Activated CD8-positive, alpha-beta T cell treated with anti-CD3 and anti-CD28 coated beads for 36 hours (primary cell): ENCODE measurements around the gene SATL1. TPM values are rescaled to one million over a fixed set of nuclear protein-coding genes. Genes with fewer than 3 reads are reported as not detected.
"Not testable (repeated sequence)": the region's sequence is repeated elsewhere in the genome, so short reads cannot be mapped to it uniquely, and the experiment has no call there.

Experiments used
- ATAC-seq: fragments of 200-7000 bp; cut with Tn5 transposase; one replicate; pipeline ENCODE4 v1.10.0; 2021; ENCODE audit warnings: mild to moderate bottlenecking, moderate library complexity
- CTCF ChIA-PET: fragments of 350-600 bp; sonication (Branson Sonifier 250); formaldehyde crosslinking; loops from one replicate; lab custom pipeline; 2021; ENCODE audit warnings: antibody characterized with exemption; lab: Charles Lee
- POLR2A ChIA-PET: fragments of 350-600 bp; sonication (Branson Sonifier 250); formaldehyde crosslinking; loops from one replicate; lab custom pipeline; 2021; ENCODE audit warnings: antibody characterized with exemption; lab: Charles Lee
- DNase-seq: peaks from one replicate; pipeline ENCODE4 v3.0.0-alpha.2; 2020
- H3K27ac Mint-ChIP-seq: one replicate; pipeline ENCODE4 v1.8.0; 2021; ENCODE audit warnings: mild to moderate bottlenecking, mixed read lengths
- H3K27me3 Mint-ChIP-seq: one replicate; pipeline ENCODE4 v1.8.0; 2021; ENCODE audit warnings: mixed read lengths
- H3K36me3 Mint-ChIP-seq: one replicate; pipeline ENCODE4 v1.8.0; 2021; ENCODE audit warnings: low read depth, mixed read lengths
- H3K4me1 Mint-ChIP-seq: one replicate; pipeline ENCODE4 v1.8.0; 2021; ENCODE audit warnings: low read depth, mixed read lengths
- H3K4me3 Mint-ChIP-seq: one replicate; pipeline ENCODE4 v1.8.0; 2021; ENCODE audit warnings: mild to moderate bottlenecking, moderate library complexity, mixed read lengths
- H3K9me3 Mint-ChIP-seq: one replicate; pipeline ENCODE4 v1.8.0; 2021; ENCODE audit warnings: mixed read lengths
- CTCF ChIP-seq: fragments of 200-600 bp; IDR thresholded peaks from one replicate; pipeline ENCODE4 v1.8.0; 2022; ENCODE audit warnings: antibody characterized with exemption, mild to moderate bottlenecking
- intact Hi-C: fragments of 100-400 bp; cut with micrococcal nuclease; formaldehyde crosslinking; loops from one replicate; pipeline ENCODE4 v1.10.0; 2022
- total RNA-seq, 2 experiments: library from RNA; stranded (reverse); gene quantifications; one replicate each; pipeline ENCODE4 v1.2.3, GENCODE V29; 2021

Gene SATL1
- total RNA-seq, 2 experiments from 2014 or later: not detected

- peak; percentile 7 for DNase-seq
Measured at GRCh38 chrX:85084770-85085393, 158.7 kb downstream of the SATL1 start.

GRCh38 chrX:85077247-85077646 lies 166.3 kb downstream of the SATL1 start:
- H3K27me3 Mint-ChIP-seq, intact Hi-C loops, H3K9me3 Mint-ChIP-seq, POLR2A ChIA-PET, DNase-seq, CTCF ChIA-PET, H3K4me1 Mint-ChIP-seq, H3K27ac Mint-ChIP-seq, ATAC-seq, H3K4me3 Mint-ChIP-seq: not testable (repeated sequence)
- peaks cover 19% of the 10 kb centered on the region for H3K36me3 Mint-ChIP-seq

More at GRCh38 chrX:85084770-85085393, 158.7 kb downstream of the SATL1 start:
- Mint-ChIP-seq H3K27me3 (no peaks in the 10 kb centered on the region), H3K27ac (no peak overlapping the region), H3K4me3 (no peak overlapping the region), H3K36me3 (peaks cover 14% of the 10 kb centered on the region), H3K4me1 (no peaks in the 10 kb centered on the region), H3K9me3 (no peaks in the 10 kb centered on the region)
- ChIA-PET POLR2A (no interaction called here), CTCF (interaction anchor here (0.6 to 0.7 kb wide), 5 partner anchors 11 to 50 kb away, joined by 3 read pairs; no protein-coding TSS in a partner anchor)
- peak; percentile 67 for TF ChIP-seq CTCF
- intact Hi-C loops: no loop called here
- ATAC-seq: no peak

- Mint-ChIP-seq H3K27ac (no peak overlapping the region), H3K4me3 (no peak overlapping the region), H3K9me3 (no peaks in the 10 kb centered on the region), H3K36me3 (peaks cover 11% of the 10 kb centered on the region), H3K4me1 (no peaks in the 10 kb centered on the region), H3K27me3 (no peaks in the 10 kb centered on the region)
- no peak for DNase-seq
- intact Hi-C loops: no loop called here
- ATAC-seq: no peak
- CTCF ChIA-PET: no interaction called here
- no peak for TF ChIP-seq CTCF
- POLR2A ChIA-PET: no interaction called here
Measured at GRCh38 chrX:85065512-85066198, 177.9 kb downstream of the SATL1 start.

- TF ChIP-seq CTCF: no peak
- POLR2A ChIA-PET: no interaction called here
- no peak overlapping the region for H3K27ac Mint-ChIP-seq
- intact Hi-C loops: no loop called here
- DNase-seq (no peak), ATAC-seq (peak; percentile 56)
- no peak overlapping the region for H3K4me3 Mint-ChIP-seq
- H3K4me1 Mint-ChIP-seq: peaks cover 2% of the 10 kb centered on the region
- peaks cover 2% of the 10 kb centered on the region for H3K36me3 Mint-ChIP-seq
- CTCF ChIA-PET: interaction anchor here (0.9 to 1.0 kb wide), 2 partner anchors 32 to 318 kb away, joined by 3 read pairs; no protein-coding TSS in a partner anchor
- H3K9me3 Mint-ChIP-seq: no peaks in the 10 kb centered on the region
- no peaks in the 10 kb centered on the region for H3K27me3 Mint-ChIP-seq
Measured at GRCh38 chrX:85052636-85053343, 190.8 kb downstream of the SATL1 start.

- ChIA-PET POLR2A (no interaction called here), CTCF (interaction anchor here (1.0 kb wide), 1 partner anchor 317 kb away, joined by 3 read pairs; no protein-coding TSS in a partner anchor)
- intact Hi-C loops: no loop called here
- DNase-seq (no peak), ATAC-seq (peak; percentile 53)
- H3K4me1 Mint-ChIP-seq: peaks cover 2% of the 10 kb centered on the region
- no peak overlapping the region for H3K4me3 Mint-ChIP-seq
- H3K36me3 Mint-ChIP-seq: peaks cover 4% of the 10 kb centered on the region
- no peak overlapping the region for H3K27ac Mint-ChIP-seq
- H3K27me3 Mint-ChIP-seq: no peaks in the 10 kb centered on the region
- H3K9me3 Mint-ChIP-seq: no peaks in the 10 kb centered on the region
- TF ChIP-seq CTCF: no peak
Measured at GRCh38 chrX:85052205-85052604, 191.4 kb downstream of the SATL1 start.
